HG03571 (cell line): ENCODE data around the gene FBXL22.

ENCODE experiments used
- ATAC-seq: cut with Tn5 transposase; IDR thresholded peaks from one replicate; pipeline ENCODE4 v1.9.1; 2021; ENCODE audit not compliant: unreplicated experiment

FBXL22 gene, protein sequence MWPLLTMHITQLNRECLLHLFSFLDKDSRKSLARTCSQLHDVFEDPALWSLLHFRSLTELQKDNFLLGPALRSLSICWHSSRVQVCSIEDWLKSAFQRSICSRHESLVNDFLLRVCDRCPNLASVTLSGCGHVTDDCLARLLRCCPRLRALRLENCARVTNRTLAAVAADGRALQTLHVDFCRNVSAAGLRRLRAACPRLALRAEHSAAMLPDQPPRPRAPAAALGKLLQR

DNA sequence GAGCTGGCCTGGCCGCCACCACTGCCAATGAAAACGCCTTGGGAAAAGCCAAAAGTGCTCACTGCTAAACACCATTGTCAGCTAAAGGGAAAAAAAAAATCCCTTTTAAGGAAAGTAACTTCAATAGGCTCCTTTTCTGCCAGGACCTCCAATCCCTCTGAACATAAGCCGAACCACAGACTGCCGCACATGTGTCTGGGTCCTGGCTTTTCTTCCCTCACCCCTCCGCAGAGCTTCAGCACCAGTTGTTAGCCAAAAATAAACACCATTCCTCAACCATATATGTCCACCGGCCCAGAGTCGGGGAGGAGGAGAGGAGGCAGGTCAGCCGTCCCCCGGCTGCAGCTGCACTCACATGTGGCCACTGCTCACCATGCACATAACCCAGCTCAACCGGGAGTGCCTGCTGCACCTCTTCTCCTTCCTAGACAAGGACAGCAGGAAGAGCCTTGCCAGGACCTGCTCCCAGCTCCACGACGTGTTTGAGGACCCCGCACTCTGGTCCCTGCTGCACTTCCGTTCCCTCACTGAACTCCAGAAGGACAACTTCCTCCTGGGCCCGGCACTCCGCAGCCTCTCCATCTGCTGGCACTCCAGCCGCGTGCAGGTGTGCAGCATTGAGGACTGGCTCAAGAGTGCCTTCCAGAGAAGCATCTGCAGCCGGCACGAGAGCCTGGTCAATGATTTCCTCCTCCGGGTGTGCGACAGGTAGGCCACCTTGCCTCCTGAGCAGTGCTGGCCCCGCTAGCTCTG, at the start of gene FBXL22:
Gene FBXL22 (plus strand): TSS at position 350 of the 753 bp plus-strand sequence. CDS start 6 bp downstream, at position 356.
- ATAC-seq, result no peak

DNA sequence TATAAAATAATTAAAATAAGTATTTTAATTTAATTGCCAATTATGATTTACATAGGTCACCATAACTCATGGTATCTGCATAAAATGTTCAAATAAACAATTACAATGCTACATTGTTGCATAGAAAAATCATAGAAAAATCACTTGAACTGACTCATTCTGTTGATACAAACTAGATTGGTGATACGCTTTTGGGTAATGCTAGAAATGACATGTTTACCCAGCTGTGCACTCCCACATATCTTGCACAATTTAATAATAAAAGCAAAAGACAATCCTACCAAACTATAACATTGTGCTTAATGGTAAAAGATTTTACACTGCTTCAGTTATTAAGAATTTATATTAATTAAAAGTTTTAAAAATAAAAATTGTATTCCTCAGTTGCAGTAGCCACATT, 45.8 kb upstream of the FBXL22 start:
- ATAC-seq, result no peak

DNA sequence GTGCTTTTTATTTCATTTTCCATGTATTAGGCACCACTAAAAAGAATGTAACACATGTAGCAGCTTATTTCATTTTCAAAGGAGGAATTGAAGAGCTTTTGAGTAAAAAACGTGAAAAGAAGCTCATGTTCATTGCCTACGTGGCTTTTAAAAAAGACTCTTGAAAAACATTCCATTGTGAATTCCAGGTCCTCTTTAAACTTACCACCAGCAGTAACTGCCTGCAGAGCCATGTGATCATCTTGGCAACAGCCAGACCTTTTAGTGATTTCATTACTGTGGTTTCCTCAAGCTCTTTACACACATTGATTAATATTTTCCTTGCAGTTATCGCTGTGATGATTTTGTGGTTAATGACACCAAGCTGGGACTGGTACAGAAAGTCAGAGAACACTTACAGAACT, 43.8 kb upstream of the FBXL22 start:
- ATAC-seq, result no peak

- no peak for ATAC-seq
Observed at GRCh38 chr15:63554337-63554927, 42.8 kb upstream of the FBXL22 start.

DNA sequence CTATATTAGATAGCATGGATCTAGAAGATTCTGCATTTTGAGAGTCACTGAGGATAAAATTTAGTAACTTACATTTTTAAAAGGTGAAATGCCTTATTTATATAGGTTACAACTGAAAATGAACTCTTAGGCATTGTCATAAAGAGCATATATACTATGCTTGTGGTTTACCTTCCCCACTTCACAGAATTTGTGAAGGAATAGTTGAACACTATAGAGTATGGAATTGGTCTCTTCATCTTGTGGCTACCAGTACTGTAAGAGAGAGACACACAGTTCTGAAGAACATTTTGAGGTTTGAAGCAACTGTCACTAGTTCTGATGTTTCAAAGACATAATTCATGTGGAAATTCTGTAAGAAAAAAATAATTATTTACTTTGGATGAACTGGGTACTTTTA, 41.7 kb upstream of the FBXL22 start:
- no peak for ATAC-seq

DNA sequence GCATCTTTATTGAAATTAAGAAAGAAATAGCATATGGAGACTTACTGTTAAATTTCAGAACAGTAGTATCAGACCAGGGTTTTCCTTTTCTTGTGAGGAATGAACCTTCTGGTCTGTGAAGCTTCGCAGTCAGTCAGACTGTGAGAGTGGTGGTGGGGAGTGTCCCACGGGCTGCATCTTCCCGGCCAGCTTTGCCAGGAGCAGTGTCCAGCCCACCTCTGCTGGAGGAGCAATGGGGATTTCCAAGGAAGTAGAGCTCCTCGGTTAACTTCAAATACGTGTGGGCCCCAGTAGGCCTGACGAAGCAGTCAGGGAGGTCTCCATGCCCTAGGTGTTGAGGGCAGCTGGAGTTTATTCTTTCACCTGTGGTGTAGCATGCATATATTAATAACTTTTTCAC, 40.9 kb upstream of the FBXL22 start:
- no peak for ATAC-seq

GRCh38 chr15:63556736-63557135, 40.5 kb upstream of the FBXL22 start:
- no peak for ATAC-seq

- ATAC-seq, result no peak
Observed at GRCh38 chr15:63559753-63560152, 37.4 kb upstream of the FBXL22 start.

- ATAC-seq, result no peak
Observed at GRCh38 chr15:63560741-63561448, 36.3 kb upstream of the FBXL22 start.

DNA sequence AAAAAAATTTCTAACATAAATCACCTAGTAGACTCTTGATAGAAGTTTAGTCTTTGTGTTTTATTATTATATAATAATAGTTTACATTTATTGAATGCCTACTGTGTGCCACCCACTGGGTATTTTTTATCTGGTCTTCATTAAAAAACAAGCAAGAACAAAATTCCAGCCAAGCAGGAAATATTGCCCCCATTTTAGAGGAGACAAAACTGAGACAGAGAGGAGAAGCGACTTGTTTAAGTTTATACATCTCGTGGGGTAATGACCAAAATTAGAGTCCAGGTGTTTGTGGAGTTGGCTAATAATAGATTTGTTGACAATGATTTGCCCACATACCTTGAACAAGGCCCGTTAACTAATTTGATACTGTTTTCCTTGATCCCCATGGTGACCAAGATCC, 33.1 kb upstream of the FBXL22 start:
- ATAC-seq, result no peak

DNA sequence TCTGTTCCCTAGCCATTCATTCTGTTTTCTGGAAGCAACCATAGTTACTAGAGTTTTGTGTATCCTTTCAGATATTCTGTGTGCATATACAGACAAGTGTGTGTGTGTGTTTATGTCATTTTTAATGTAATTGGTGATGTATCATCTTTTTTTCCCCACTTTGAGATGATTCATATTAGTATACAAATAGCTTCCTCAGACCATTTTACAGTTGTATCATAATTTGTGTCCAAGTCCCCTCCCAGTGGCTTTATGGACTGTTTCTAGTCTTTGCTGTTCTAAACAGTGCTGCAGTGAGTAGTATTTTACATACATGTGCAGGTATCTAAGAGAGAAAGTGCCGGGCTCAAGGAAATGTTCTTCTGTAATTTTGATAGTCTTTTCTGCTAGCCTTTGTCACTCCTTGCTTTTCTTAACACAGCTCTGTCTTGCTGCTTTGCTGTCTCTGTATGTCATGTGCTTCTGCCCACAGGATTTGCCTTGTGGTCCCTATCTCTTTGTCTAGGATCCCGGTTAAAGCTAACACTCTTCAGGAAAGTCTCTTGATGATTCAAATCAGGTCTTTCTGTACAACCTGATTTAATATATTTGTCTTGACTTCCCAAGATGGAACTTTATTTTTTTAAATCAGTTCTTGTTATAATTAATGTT, 31.5 kb upstream of the FBXL22 start:
- no peak for ATAC-seq

GRCh38 chr15:63572749-63573464, 24.3 kb upstream of the FBXL22 start:
- no peak for ATAC-seq

GRCh38 chr15:63573533-63573932, 23.7 kb upstream of the FBXL22 start:
- ATAC-seq, result no peak

- ATAC-seq, result no peak
Observed at GRCh38 chr15:63575312-63575711, 21.9 kb upstream of the FBXL22 start.

- no peak for ATAC-seq
Observed at GRCh38 chr15:63576441-63576840, 20.7 kb upstream of the FBXL22 start.

GRCh38 chr15:63582179-63582578, 15.0 kb upstream of the FBXL22 start:
- ATAC-seq, result no peak

GRCh38 chr15:63582718-63583426, 14.3 kb upstream of the FBXL22 start:
- ATAC-seq, result no peak

- ATAC-seq, result no peak
Observed at GRCh38 chr15:63586790-63587189, 10.4 kb upstream of the FBXL22 start.

DNA sequence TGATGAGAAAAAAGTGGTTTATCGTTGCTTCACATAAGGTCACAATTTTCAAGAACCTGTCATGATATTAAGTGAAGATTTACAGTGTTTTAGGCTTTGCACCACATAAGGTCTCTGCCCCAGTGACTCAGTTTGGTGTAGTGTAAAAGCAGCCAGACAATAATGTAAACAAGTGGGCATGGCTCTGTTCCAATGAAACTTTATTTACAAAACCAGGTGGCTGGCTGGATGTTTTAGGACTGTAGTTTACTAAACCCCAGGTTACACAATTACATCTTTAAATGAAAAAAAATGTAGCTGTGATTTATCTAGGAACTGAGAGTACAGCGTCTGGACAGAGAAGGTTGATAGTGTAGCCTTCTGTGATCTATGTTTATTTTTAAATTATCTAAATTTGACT, 9.7 kb upstream of the FBXL22 start:
- ATAC-seq, result no peak

DNA sequence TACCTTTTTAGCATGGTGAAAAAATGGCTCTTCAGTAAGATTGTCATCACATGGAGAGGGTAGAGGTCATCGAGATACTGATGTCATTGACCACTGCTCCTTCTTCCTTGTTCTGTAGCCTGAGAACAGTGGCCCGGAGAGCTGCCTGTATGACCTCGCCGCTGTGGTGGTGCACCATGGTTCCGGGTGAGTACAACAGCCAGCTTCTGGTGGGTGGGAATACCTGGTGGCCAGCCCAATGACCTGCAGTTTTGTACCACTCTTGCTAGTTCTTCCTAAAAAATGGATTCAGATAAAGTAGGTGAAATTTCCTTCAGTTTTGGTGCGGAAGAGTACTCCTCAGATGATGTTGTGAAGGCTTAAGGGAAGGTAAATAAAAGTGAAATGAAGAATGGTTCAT, 8.4 kb upstream of the FBXL22 start:
- no peak for ATAC-seq
